GM18907 (cell line): Measurements from ENCODE around the gene MRGPRF.

ENCODE experiments used
- ATAC-seq: cut with Tn5 transposase; IDR thresholded peaks from one replicate; pipeline ENCODE4 v1.9.1; 2021; ENCODE audit warnings: mild to moderate bottlenecking, moderate library complexity; ENCODE audit not compliant: unreplicated experiment

MRGPRF gene

GRCh38 chr11:69051381-69052342, 38.6 kb upstream of the MRGPRF start:
- no peak for ATAC-seq

- ATAC-seq = no peak
Measured at GRCh38 chr11:69050592-69051380, 37.7 kb upstream of the MRGPRF start.

- ATAC-seq = no peak
Measured at GRCh38 chr11:69049490-69049867, 36.4 kb upstream of the MRGPRF start.

- ATAC-seq = peak; percentile 79
Measured at GRCh38 chr11:69048694-69049489, 35.8 kb upstream of the MRGPRF start, which contains the start of gene TPCN2. Gene TPCN2 (plus strand): TSS chr11:69048932. CDS start chr11:69048998, 66 bp downstream.

- ATAC-seq = no peak
Measured at GRCh38 chr11:69048031-69048693, 35.1 kb upstream of the MRGPRF start.

GRCh38 chr11:69044111-69045013, 31.3 kb upstream of the MRGPRF start:
- no peak for ATAC-seq

- no peak for ATAC-seq
Measured at GRCh38 chr11:69041516-69041915, 28.5 kb upstream of the MRGPRF start.

- no peak for ATAC-seq
Measured at GRCh38 chr11:69040581-69041260, 27.7 kb upstream of the MRGPRF start.

GRCh38 chr11:69040051-69040450, 27.0 kb upstream of the MRGPRF start:
- no peak for ATAC-seq

- ATAC-seq = no peak
Measured at GRCh38 chr11:69039501-69039900, 26.5 kb upstream of the MRGPRF start.

GRCh38 chr11:69037544-69037943, 24.5 kb upstream of the MRGPRF start:
- ATAC-seq = no peak

GRCh38 chr11:69037074-69037473, 24.0 kb upstream of the MRGPRF start:
- no peak for ATAC-seq

- ATAC-seq = no peak
Measured at GRCh38 chr11:69035946-69036340, 22.9 kb upstream of the MRGPRF start.

- ATAC-seq = no peak
Measured at GRCh38 chr11:69035150-69035945, 22.3 kb upstream of the MRGPRF start.

GRCh38 chr11:69034123-69034867, 21.2 kb upstream of the MRGPRF start:
- no peak for ATAC-seq

GRCh38 chr11:69033431-69033830, 20.4 kb upstream of the MRGPRF start:
- no peak for ATAC-seq

GRCh38 chr11:69032833-69033232, 19.8 kb upstream of the MRGPRF start:
- ATAC-seq = no peak
